GM19193 (cell line): Measurements from ENCODE around the gene ZNF683.

Experiments
- POLR2A ChIP-seq: IDR thresholded peaks from 4 replicates; pipeline ENCODE4 v1.6.1; 2011; ENCODE audit not compliant: insufficient read depth, insufficient read length; ENCODE audit errors: extremely low read depth

The ZNF683 gene

DNA sequence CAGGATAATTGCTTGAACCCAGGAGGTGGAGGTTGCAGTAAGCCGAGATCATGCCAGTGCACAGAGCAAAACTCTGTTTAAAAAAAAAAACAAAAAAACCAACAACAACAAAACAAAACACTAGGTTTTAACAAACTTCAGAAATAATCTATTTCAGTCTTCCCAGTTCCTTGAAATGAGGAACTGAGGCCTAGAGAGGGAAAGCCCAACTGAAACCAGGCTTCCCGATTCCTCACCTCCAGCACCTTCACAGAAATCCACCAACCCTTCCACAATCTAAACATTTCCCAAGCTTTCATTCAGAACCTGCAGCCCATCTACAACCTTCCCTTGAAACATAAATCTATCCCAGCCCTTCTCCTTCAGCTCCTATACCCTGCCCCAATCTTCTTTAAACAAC lies 55.4 kb downstream of the ZNF683 start:
- no peak for TF ChIP-seq POLR2A

- no peak for TF ChIP-seq POLR2A
Observed at GRCh38 chr1:26315874-26316850, 56.4 kb downstream of the ZNF683 start.

GRCh38 chr1:26314501-26314900 lies 58.0 kb downstream of the ZNF683 start:
- TF ChIP-seq POLR2A = no peak
